Measurements from ENCODE around the gene SLK. TPM values are rescaled to one million over a fixed set of nuclear protein-coding genes. Genes with fewer than 3 reads are reported as not detected.
A peak's percentile ranks its signal among the peaks of the same experiment; 100 is the strongest.

SLK gene
- total and polyA plus RNA-seq, 2 of the 4 experiments (the other 2 are of a cell fraction): 8.1 to 21.5 TPM

- no peak overlapping the region for H2AK5ac ChIP-seq (ENCODE audit: low read depth, low read length)
- no peak overlapping the region for H3K4me2 ChIP-seq (ENCODE audit: low read depth, low read length)
- no peak overlapping the region for H2BK120ac ChIP-seq (ENCODE audit: low read depth, low read length)
- POLR2A ChIA-PET (ENCODE audit: unreplicated experiment): no interaction called here
- H3K27me3 ChIP-seq (ENCODE audit: control insufficient read depth, insufficient read depth, low read length): peaks cover 2% of the 10 kb centered on the region; the same call in 1 of the 2 replicates
- no peak overlapping the region for H3K4me3 ChIP-seq (ENCODE audit: insufficient read depth, low read depth, low read length)
- H2BK20ac ChIP-seq (ENCODE audit: low read depth, low read length): no peak overlapping the region
- CTCF ChIA-PET: no interaction called here
- H4K5ac ChIP-seq (ENCODE audit: low read depth, low read length): no peak overlapping the region
- H3K56ac ChIP-seq (ENCODE audit: extremely low read depth, insufficient read depth, low read length): no peak overlapping the region
- DNase-seq: no peak
- peaks cover 17% of the 10 kb centered on the region for H3K9me1 ChIP-seq (ENCODE audit: insufficient read depth, low read length)
- H2BK5ac ChIP-seq (ENCODE audit: low read depth, low read length, poor library complexity, severe bottlenecking): no peak overlapping the region
- H3K4ac ChIP-seq (ENCODE audit: low read depth, low read length): no peak overlapping the region
- H3K79me1 ChIP-seq (ENCODE audit: low read depth in 1 of 2, low read length in 2 of 2): no peaks in the 10 kb centered on the region
- TF ChIP-seq, protein P1, sequence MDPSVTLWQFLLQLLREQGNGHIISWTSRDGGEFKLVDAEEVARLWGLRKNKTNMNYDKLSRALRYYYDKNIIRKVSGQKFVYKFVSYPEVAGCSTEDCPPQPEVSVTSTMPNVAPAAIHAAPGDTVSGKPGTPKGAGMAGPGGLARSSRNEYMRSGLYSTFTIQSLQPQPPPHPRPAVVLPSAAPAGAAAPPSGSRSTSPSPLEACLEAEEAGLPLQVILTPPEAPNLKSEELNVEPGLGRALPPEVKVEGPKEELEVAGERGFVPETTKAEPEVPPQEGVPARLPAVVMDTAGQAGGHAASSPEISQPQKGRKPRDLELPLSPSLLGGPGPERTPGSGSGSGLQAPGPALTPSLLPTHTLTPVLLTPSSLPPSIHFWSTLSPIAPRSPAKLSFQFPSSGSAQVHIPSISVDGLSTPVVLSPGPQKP (IDR thresholded peaks at IDR 0.05; ENCODE audit: borderline replicate concordance, low read depth, low read length): no peak
- TF ChIP-seq CEBPB (IDR thresholded peaks at IDR 0.05; ENCODE audit: low read depth, low read length): no peak
- TF ChIP-seq POLR2A (IDR thresholded peaks at IDR 0.05; ENCODE audit: low read depth, low read length): no peak
- TF ChIP-seq MAFK (IDR thresholded peaks at IDR 0.05; ENCODE audit: low read depth, low read length): no peak
- TF ChIP-seq NFE2L2 (IDR thresholded peaks at IDR 0.05; ENCODE audit: low read depth, low read length): no peak
- no peak for TF ChIP-seq USF2 (IDR thresholded peaks at IDR 0.05; ENCODE audit: low read depth, low read length)
- no peak for TF ChIP-seq MXI1 (IDR thresholded peaks at IDR 0.05; ENCODE audit: borderline replicate concordance, low read depth, low read length)
- TF ChIP-seq RFX5 (IDR thresholded peaks at IDR 0.05; ENCODE audit: low read depth, low read length): no peak
- TF ChIP-seq CHD1 (IDR thresholded peaks at IDR 0.05; ENCODE audit: low read depth, low read length): no peak
- TF ChIP-seq MAZ (IDR thresholded peaks at IDR 0.05; ENCODE audit: borderline replicate concordance, low read depth, low read length): no peak
- H3K9me3 ChIP-seq (ENCODE audit: control insufficient read depth, insufficient read depth, low read length): no peaks in the 10 kb centered on the region
- H2AK9ac ChIP-seq (replicated peaks; ENCODE audit: low read depth, low read length, poor library complexity): peak overlapping the region; percentile 66
- no peak overlapping the region for H3K9ac ChIP-seq (ENCODE audit: low read depth, low read length)
- in situ Hi-C loops (cut with MboI; ENCODE audit: low sequenced_read_pairs): no loop called here
- no peak overlapping the region for H2AFZ ChIP-seq (replicated peaks; ENCODE audit: low read length, poor library complexity)
- H3K4me1 ChIP-seq (ENCODE audit: control insufficient read depth, insufficient read depth, low read length): peaks cover 2% of the 10 kb centered on the region
- no TSS peak for BruUV-seq (replicated peaks)
- dilution Hi-C loops (cut with HindIII; ENCODE audit: low sequenced_read_pairs, unreplicated experiment): no loop called here
- intact Hi-C loops (cut with micrococcal nuclease): no loop called here
- no peak overlapping the region for H3K23ac ChIP-seq (ENCODE audit: low read depth, low read length)
- no peaks in the 10 kb centered on the region for H3K36me3 ChIP-seq (ENCODE audit: control insufficient read depth, insufficient read depth, low read length)
- no peak overlapping the region for H4K91ac ChIP-seq (ENCODE audit: insufficient read depth, low read depth, low read length)
- H3K14ac ChIP-seq (replicated peaks; ENCODE audit: low read depth, low read length): no peak overlapping the region
- no peak overlapping the region for H3K27ac ChIP-seq (ENCODE audit: insufficient read depth, low read length)
- H4K8ac ChIP-seq (ENCODE audit: low read depth in 2 of 2, low read length in 2 of 2): no peak overlapping the region
- 81% methylated on average over 3 of the region's 14 CpGs; no CpG with 5 or more reads in 1 of the 2 experiments for WGBS, 2 experiments (ENCODE audit: extremely low coverage in 2 of 2, insufficient read length in 1 of 2)
- H3K18ac ChIP-seq (ENCODE audit: low read depth, low read length): no peak overlapping the region
- H4K20me1 ChIP-seq (ENCODE audit: insufficient read depth, low read length): no peaks in the 10 kb centered on the region
- no peak for ATAC-seq (ENCODE audit: low read depth)
- no peak overlapping the region for H2BK15ac ChIP-seq (ENCODE audit: low read depth, low read length)
Observed at GRCh38 chr10:104056619-104057273, 89.8 kb downstream of the SLK start.

All from IMR-90 (cell line).